CD14-positive monocyte (primary cell): ENCODE measurements around the gene WASF2. TPM values are rescaled to one million over a fixed set of nuclear protein-coding genes. Genes with fewer than 3 reads are reported as not detected.

ENCODE experiments used
- DNase-seq, 3 donors: peaks; one replicate each; pipeline ENCODE4 v3.0.0-alpha.2; 2011 to 2022
- H2AFZ ChIP-seq: 2 replicates; pipeline ENCODE4 v1.6.0; 2012; ENCODE audit warnings: mild to moderate bottlenecking, low read depth, low read length, inconsistent platforms; ENCODE audit not compliant: insufficient read depth, poor library complexity, severe bottlenecking
- H3K27ac ChIP-seq, 2 donors: 1 replicate in 1 of 2; 2 replicates in 1 of 2; pipeline ENCODE4 v1.5.1; 2012 to 2013; ENCODE audit warnings: low read length in 2 of 2, control low read depth in 1 of 2, inconsistent platforms in 1 of 2, low read depth in 1 of 2, mild to moderate bottlenecking in 1 of 2
- H3K27me3 ChIP-seq, 2 donors: one replicate each; pipeline versions ENCODE4 v1.6.0 to v1.6.1; 2011 to 2013; ENCODE audit warnings: low read length in 2 of 2; ENCODE audit not compliant: control insufficient read depth in 2 of 2, insufficient read depth in 2 of 2
- H3K36me3 ChIP-seq, 2 donors: replicated peaks in 1 of 2; 1 replicate in 1 of 2; 2 replicates in 1 of 2; pipeline versions ENCODE4 v1.5.1 to v1.6.1; 2012 to 2013; ENCODE audit warnings: low read length in 2 of 2, control low read depth in 1 of 2, inconsistent platforms in 1 of 2, mild to moderate bottlenecking in 1 of 2; ENCODE audit not compliant: insufficient read depth in 2 of 2, control insufficient read depth in 1 of 2
- H3K4me1 ChIP-seq, 2 donors: 1 replicate in 1 of 2; 2 replicates in 1 of 2; pipeline versions ENCODE4 v1.5.1 to v1.6.1; 2012 to 2013; ENCODE audit warnings: low read length in 2 of 2, control low read depth in 1 of 2, inconsistent platforms in 1 of 2, mild to moderate bottlenecking in 1 of 2, moderate library complexity in 1 of 2; ENCODE audit not compliant: insufficient read depth in 2 of 2, control insufficient read depth in 1 of 2
- H3K4me2 ChIP-seq: replicated peaks from 2 replicates; pipeline ENCODE3; 2012; ENCODE audit warnings: low read length, moderate library complexity, mild to moderate bottlenecking; ENCODE audit not compliant: poor library complexity, severe bottlenecking; ENCODE audit errors: extremely low read depth
- H3K4me3 ChIP-seq, 3 experiments: fragments of 200-600 bp in 1 of 3; sonication (generic) in 1 of 3; replicated peaks in 1 of 3; 1 replicate in 2 of 3; 2 replicates in 1 of 3; pipeline ENCODE4 v1.5.1; 2011 to 2013; ENCODE audit warnings: low read length in 3 of 3, mild to moderate bottlenecking in 3 of 3, control low read depth in 2 of 3, low read depth in 2 of 3, inconsistent platforms in 1 of 3, moderate library complexity in 1 of 3
- H3K79me2 ChIP-seq: 2 replicates; pipeline ENCODE4 v1.6.0; 2012; ENCODE audit warnings: mild to moderate bottlenecking, control low read depth, inconsistent platforms, low read length, moderate library complexity; ENCODE audit not compliant: insufficient read depth
- H3K9ac ChIP-seq: 2 replicates; pipeline ENCODE4 v1.6.0; 2017; ENCODE audit warnings: low read length, mild to moderate bottlenecking; ENCODE audit not compliant: insufficient read depth, poor library complexity, severe bottlenecking
- H3K9me3 ChIP-seq, 2 donors: replicated peaks in 1 of 2; 1 replicate in 1 of 2; 2 replicates in 1 of 2; pipeline versions ENCODE4 v1.5.1 to v1.6.1; 2012 to 2013; ENCODE audit warnings: low read length in 2 of 2, control low read depth in 1 of 2; ENCODE audit not compliant: control insufficient read depth in 1 of 2, insufficient read depth in 1 of 2
- H4K20me1 ChIP-seq: 2 replicates; pipeline ENCODE4 v1.6.0; 2012; ENCODE audit warnings: mild to moderate bottlenecking, low read length, control low read depth, moderate library complexity; ENCODE audit not compliant: insufficient read depth
- H3K27ac Mint-ChIP-seq, 7 donors: one replicate each; pipeline ENCODE4 v1.8.0; 2020; ENCODE audit warnings: mild to moderate bottlenecking in 7 of 7, mixed read lengths in 7 of 7, moderate library complexity in 6 of 7, inconsistent platforms in 2 of 7
- H3K27me3 Mint-ChIP-seq, 3 donors: one replicate each; pipeline ENCODE4 v1.8.0; 2021 to 2022; ENCODE audit warnings: low read depth in 3 of 3, mild to moderate bottlenecking in 3 of 3, mixed read lengths in 3 of 3, moderate library complexity in 3 of 3, inconsistent platforms in 1 of 3
- H3K36me3 Mint-ChIP-seq, 2 donors: one replicate each; pipeline ENCODE4 v1.8.0; 2020; ENCODE audit warnings: mixed read lengths in 2 of 2, inconsistent platforms in 1 of 2, mild to moderate bottlenecking in 1 of 2
- H3K4me1 Mint-ChIP-seq: one replicate; pipeline ENCODE4 v1.8.0; 2020; ENCODE audit warnings: mild to moderate bottlenecking, mixed read lengths
- H3K4me3 Mint-ChIP-seq, 2 donors: one replicate each; pipeline ENCODE4 v1.8.0; 2020; ENCODE audit warnings: mild to moderate bottlenecking in 2 of 2, mixed read lengths in 2 of 2, moderate library complexity in 1 of 2
- H3K9me3 Mint-ChIP-seq, 7 donors: one replicate each; pipeline ENCODE4 v1.8.0; 2020 to 2022; ENCODE audit warnings: mixed read lengths in 7 of 7, mild to moderate bottlenecking in 6 of 7, moderate library complexity in 6 of 7, inconsistent platforms in 2 of 7
- WGBS: methylation state at CpG from one replicate; pipeline ENCODE4 v1.1.5; 2013; ENCODE audit warnings: missing lambda C conversion rate; ENCODE audit not compliant: insufficient coverage; 5-methylcytosine and 5-hydroxymethylcytosine counted together
- intact Hi-C, 2 donors: fragments of 100-400 bp; cut with micrococcal nuclease; formaldehyde crosslinking; loops; one replicate each; pipeline versions ENCODE4 v1.15.0 to v1.15.1; 2023
- polyA plus RNA-seq, 3 donors: library from polyadenylated mRNA; depleted of rRNA in 1 of 3; unstranded in 2 of 3; stranded (reverse) in 1 of 3; fragments of 300-500 nt in 2 of 3; fragments of >200 nt in 1 of 3; fragmentation: Illumina TruSeq in 2 of 3; gene quantifications; 1 replicate in 2 of 3; 2 replicates in 1 of 3; pipeline ENCODE4 v1.2.3, GENCODE V29; 2012 to 2021
- TF ChIP-seq, protein P1 (sequence below): fragments of 200-600 bp; IDR thresholded peaks from one replicate; pipeline ENCODE4 v1.8.0; 2022; ENCODE audit warnings: antibody characterized with exemption, mild to moderate bottlenecking

WASF2 gene
- polyA plus RNA-seq, 3 donors = 53.5 to 91.6 (median 86.4) TPM

DNA sequence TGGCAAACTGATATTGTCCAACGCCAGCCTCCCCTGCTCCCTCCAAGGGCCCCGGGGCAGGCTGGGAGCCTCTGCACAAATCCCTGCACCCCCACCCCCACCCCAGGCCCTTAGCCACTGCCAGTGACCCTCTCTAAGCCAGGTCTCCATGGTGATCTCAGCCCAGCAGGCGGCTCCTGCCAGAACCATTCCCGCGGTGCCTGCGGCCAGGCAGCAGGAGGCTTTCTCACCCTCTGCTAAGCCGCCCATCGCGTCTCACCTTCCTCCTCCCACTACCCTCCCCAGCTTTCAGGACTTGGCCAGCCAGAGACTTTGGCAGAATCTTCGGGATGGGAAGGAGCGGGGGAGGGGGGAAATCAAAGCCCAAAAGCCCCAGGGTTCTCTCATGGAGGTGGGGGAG lies 46.8 kb upstream of the WASF2 start:
- WGBS = 96% methylated on average over 6 of the region's 11 CpGs
- H3K27me3 Mint-ChIP-seq = peaks cover 0 to 2% (median 0%) of the 10 kb centered on the region in 3 donors
- H2AFZ ChIP-seq = no peak overlapping the region
- TF ChIP-seq, protein P1, sequence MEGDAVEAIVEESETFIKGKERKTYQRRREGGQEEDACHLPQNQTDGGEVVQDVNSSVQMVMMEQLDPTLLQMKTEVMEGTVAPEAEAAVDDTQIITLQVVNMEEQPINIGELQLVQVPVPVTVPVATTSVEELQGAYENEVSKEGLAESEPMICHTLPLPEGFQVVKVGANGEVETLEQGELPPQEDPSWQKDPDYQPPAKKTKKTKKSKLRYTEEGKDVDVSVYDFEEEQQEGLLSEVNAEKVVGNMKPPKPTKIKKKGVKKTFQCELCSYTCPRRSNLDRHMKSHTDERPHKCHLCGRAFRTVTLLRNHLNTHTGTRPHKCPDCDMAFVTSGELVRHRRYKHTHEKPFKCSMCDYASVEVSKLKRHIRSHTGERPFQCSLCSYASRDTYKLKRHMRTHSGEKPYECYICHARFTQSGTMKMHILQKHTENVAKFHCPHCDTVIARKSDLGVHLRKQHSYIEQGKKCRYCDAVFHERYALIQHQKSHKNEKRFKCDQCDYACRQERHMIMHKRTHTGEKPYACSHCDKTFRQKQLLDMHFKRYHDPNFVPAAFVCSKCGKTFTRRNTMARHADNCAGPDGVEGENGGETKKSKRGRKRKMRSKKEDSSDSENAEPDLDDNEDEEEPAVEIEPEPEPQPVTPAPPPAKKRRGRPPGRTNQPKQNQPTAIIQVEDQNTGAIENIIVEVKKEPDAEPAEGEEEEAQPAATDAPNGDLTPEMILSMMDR = no peak
- H3K4me1 ChIP-seq = peaks cover 0 to 4% of the 10 kb centered on the region in 2 donors
- H3K9me3 Mint-ChIP-seq = no peaks in the 10 kb centered on the region
- H4K20me1 ChIP-seq = no peaks in the 10 kb centered on the region
- H3K4me2 ChIP-seq = no peak overlapping the region
- DNase-seq = no peak
- no peaks in the 10 kb centered on the region for H3K27me3 ChIP-seq
- H3K4me3 ChIP-seq = no peak overlapping the region
- no peaks in the 10 kb centered on the region for H3K79me2 ChIP-seq
- no peaks in the 10 kb centered on the region for H3K9me3 ChIP-seq
- H3K27ac ChIP-seq = no peak overlapping the region
- H3K36me3 Mint-ChIP-seq = peaks cover 10 to 19% of the 10 kb centered on the region in 2 donors
- no peak overlapping the region for H3K4me3 Mint-ChIP-seq
- H3K36me3 ChIP-seq = no peaks in the 10 kb centered on the region
- H3K9ac ChIP-seq = no peak overlapping the region
- intact Hi-C loops = no loop called here
- peaks cover 14% of the 10 kb centered on the region for H3K4me1 Mint-ChIP-seq
- no peak overlapping the region for H3K27ac Mint-ChIP-seq

DNA sequence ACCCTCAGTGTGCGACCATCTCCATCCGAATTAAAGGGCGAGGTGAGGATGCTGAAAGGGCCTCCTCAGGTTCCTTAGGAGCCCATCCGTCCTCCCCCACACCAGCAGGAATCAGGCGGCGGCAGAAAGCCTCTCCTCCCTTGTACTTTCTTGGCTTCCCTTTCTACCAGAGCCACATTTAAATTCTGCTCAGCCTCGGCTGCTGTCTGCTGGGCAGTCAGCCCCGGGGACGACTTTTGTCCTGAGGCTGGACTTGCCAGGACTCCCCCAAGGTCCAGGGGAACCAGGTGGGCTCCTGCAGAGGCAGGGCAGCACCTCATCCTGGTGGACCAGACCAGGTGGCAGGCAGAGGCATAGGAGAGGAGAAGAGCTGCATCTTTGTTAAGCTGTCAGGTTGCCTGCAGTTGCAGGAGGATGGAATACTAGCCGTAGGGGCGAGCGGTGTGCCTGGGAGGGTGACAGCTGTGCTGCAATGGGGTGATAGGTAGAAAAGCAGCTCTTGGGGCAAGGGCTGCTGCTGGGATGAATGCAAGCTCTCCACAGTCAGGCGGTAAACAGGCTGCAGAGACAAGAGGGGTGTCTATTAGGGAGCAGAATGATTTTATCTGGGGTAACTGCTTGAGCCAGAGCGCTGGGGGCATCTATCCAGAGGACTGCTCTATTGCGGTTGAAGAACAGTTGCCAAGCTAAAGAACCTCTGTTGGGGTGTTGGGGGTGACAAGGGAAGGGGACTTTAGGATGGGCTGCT lies 46.2 kb upstream of the WASF2 start:
- Histone ChIP-seq H3K36me3 (no peaks in the 10 kb centered on the region), H3K4me1 (peaks cover 0 to 9% of the 10 kb centered on the region in 2 donors), H3K79me2 (no peaks in the 10 kb centered on the region), H3K27me3 (no peaks in the 10 kb centered on the region), H3K9me3 (no peaks in the 10 kb centered on the region), H2AFZ (no peak overlapping the region), H3K9ac (no peak overlapping the region), H3K4me3 (no peak overlapping the region), H3K4me2 (no peak overlapping the region), H4K20me1 (no peaks in the 10 kb centered on the region), H3K27ac (no peak overlapping the region)
- 98% methylated on average over 15 of the region's 15 CpGs for whole genome bisulfite sequencing
- intact Hi-C loops = no loop called here
- Mint-ChIP-seq H3K27ac (peak overlapping the region in 1 of 7 donors; percentile 25), H3K27me3 (peaks cover 0 to 2% (median 0%) of the 10 kb centered on the region in 3 donors), H3K36me3 (peaks cover 10 to 19% of the 10 kb centered on the region in 2 donors), H3K4me1 (peaks cover 19% of the 10 kb centered on the region), H3K4me3 (no peak overlapping the region), H3K9me3 (no peaks in the 10 kb centered on the region)
- DNase-seq = no peak
- TF ChIP-seq, protein P1 = no peak
